ENCODE data around the gene CRCP. TPM values are rescaled to one million over a fixed set of nuclear protein-coding genes. Genes with fewer than 3 reads are reported as not detected.

CRCP gene
- total and polyA plus RNA-seq, 2 of the 13 experiments (the other 11 are each of a cell fraction or from before 2014, with no cell fraction given), result 22.7 to 31.0 TPM

DNA sequence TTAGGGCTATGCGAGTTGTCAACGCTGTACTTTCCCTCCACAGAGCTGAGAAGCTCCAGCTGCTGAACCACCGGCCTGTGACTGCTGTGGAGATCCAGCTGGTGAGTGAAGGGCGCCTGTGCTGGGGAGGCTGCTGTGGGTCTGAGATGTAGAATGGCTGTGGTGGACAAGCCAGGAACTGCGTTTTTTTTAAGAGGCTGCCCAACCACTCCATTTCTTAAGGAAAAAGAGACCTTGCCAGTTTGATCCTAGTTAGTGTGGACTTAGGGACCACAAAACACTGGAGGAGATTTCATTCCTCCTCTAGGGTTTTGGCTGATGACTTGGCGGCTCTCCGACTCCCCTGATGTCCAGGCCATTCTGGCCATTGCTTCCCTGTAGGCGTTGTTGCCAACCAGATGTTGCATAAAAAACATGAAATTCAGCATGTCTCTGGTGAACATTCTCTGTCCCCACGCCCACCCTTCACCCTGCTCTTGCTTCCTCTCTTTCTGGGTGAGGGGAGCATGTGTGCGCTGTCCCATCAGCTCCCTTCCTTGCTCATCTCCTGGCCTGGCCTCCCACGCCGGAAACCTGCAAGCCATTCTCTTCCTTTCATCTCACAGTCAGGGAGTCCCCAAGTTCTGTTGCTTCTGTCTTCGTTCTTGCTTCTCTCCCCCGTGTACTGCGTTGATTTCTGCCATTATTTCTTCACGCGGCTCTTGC, 30.9 kb downstream of the CRCP start (continued):
- TF ChIP-seq SNRNP70 (IDR thresholded peaks at IDR 0.05; ENCODE audit: low read depth, low read length), result no peak

DNA sequence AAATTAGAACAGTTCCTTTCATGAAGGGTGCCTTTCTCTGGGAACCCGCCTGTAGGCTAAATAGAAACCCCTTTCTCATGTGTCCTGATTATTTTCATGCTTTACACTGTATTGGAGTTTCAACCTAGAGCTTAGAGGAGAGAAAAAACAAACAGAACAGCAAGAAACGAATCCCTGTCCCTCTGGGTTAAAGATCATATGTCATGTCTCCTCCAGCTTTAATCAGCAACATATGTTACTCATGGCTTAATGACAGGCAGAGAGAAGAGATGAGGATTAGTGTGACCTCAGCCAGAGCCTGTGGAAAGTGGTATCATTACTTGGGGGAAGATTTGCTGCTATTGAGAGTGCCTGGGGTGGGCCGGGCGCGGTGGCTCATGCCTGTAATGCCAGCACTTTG, 32.1 kb downstream of the CRCP start:
- Histone ChIP-seq H3K36me3 (replicated peaks in 1 of 2; ENCODE audit: control insufficient read depth in 1 of 2, insufficient read depth in 2 of 2, low read length in 2 of 2) (peaks cover 9 to 39% of the 10 kb centered on the region in 2 experiments), H3K4me3 (replicated peaks in 1 of 3; ENCODE audit: insufficient read depth in 1 of 3, low read depth in 2 of 3, low read length in 3 of 3) (no peak overlapping the region), H3K79me2 (ENCODE audit: insufficient read depth, low read length) (peaks cover 14% of the 10 kb centered on the region), H3K9me3 (ENCODE audit: low read length) (no peaks in the 10 kb centered on the region), H2AFZ (ENCODE audit: low read length) (no peak overlapping the region), H3K4me2 (ENCODE audit: low read depth, low read length) (no peak overlapping the region), H4K20me1 (ENCODE audit: insufficient read depth, low read length) (no peaks in the 10 kb centered on the region), H3K27ac (ENCODE audit: extremely low read length, insufficient read depth, low read length) (peak overlapping the region; percentile 23), H3K4me1 (ENCODE audit: insufficient read depth, low read length) (peaks cover 98% of the 10 kb centered on the region), H3K27me3 (ENCODE audit: control insufficient read depth in 1 of 2, insufficient read depth in 2 of 2, low read length in 2 of 2) (no peaks in the 10 kb centered on the region), H3K9ac (ENCODE audit: insufficient read depth, low read depth, low read length) (no peak overlapping the region)
- ATAC-seq (no peak), DNase-seq (ENCODE audit: low spot score) (no peak), FAIRE-seq (no peak)
- BruUV-seq (replicated peaks), result TSS peak; percentile 37
- WGBS (ENCODE audit: low lambda C conversion rate), result 81% methylated on average over 5 of the region's 5 CpGs
- intact Hi-C loops (cut with micrococcal nuclease; ENCODE audit: unreplicated experiment), result loop anchor here (10.0 kb wide), 1 partner anchor 112 kb away; no protein-coding TSS in a partner anchor
- ChIA-PET POLR2A (interaction anchor here (0.6 to 1.1 kb wide), 2 partner anchors 29 to 32 kb away, joined by 3 read pairs; partner anchors contain the start of gene CRCP), CTCF (ENCODE audit: low intra/inter-chr PET ratio, low total read pairs) (no interaction called here)
- in situ Hi-C loops (cut with HindIII; ENCODE audit: extremely low pct_ligation_motif_present, low pct_unique_long_range_greater_than_20kb), result no loop called here
- TF ChIP-seq, protein P1, sequence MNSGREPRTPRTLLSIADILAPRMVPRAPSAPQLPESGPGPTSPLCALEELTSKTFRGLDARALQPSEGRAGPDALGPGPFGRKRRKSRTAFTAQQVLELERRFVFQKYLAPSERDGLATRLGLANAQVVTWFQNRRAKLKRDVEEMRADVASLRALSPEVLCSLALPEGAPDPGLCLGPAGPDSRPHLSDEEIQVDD (CRISPR knock-in tag; IDR thresholded peaks at IDR 0.05; ENCODE audit: borderline replicate concordance), result no peak
- TF ChIP-seq SAP130 (CRISPR knock-in tag; IDR thresholded peaks at IDR 0.05; ENCODE audit: low read depth) (peak; percentile 26; the same call in 1 of the 2 replicates), RAD51 (IDR thresholded peaks at IDR 0.05; ENCODE audit: borderline replicate concordance) (no peak), ZNF317 (CRISPR knock-in tag; IDR thresholded peaks at IDR 0.05) (no peak), EHMT2 (IDR thresholded peaks at IDR 0.05; ENCODE audit: borderline replicate concordance, low read depth, low read length) (no peak), GATAD1 (CRISPR knock-in tag; IDR thresholded peaks at IDR 0.05) (no peak), PPARG (CRISPR knock-in tag; conservative IDR thresholded peaks at IDR 0.05) (peak; percentile 53; the same call in 1 of the 2 replicates), JUN (CRISPR knock-in tag; IDR thresholded peaks at IDR 0.05) (no peak), SATB2 (CRISPR knock-in tag; IDR thresholded peaks at IDR 0.05) (no peak), MZF1 (CRISPR knock-in tag; IDR thresholded peaks at IDR 0.05; ENCODE audit: borderline replicate concordance) (no peak), ZNF629 (CRISPR knock-in tag; conservative IDR thresholded peaks at IDR 0.05) (no peak), GTF3A (CRISPR knock-in tag; conservative IDR thresholded peaks at IDR 0.05) (no peak), MEIS2 (CRISPR knock-in tag; IDR thresholded peaks at IDR 0.05) (no peak), HOXA7 (CRISPR knock-in tag; IDR thresholded peaks at IDR 0.05) (no peak)
- TF ChIP-seq, protein P2, sequence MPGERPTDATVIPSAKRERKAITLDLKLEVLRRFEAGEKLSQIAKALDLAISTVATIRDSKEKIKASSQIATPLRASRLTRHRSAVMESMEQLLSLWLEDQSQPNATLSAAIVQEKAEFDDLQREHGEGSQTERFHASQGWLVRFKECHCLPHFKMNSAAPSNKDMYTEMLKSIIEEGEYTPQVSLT (CRISPR knock-in tag; IDR thresholded peaks at IDR 0.05; ENCODE audit: borderline replicate concordance, low read depth), result no peak
- TF ChIP-seq, protein P3, sequence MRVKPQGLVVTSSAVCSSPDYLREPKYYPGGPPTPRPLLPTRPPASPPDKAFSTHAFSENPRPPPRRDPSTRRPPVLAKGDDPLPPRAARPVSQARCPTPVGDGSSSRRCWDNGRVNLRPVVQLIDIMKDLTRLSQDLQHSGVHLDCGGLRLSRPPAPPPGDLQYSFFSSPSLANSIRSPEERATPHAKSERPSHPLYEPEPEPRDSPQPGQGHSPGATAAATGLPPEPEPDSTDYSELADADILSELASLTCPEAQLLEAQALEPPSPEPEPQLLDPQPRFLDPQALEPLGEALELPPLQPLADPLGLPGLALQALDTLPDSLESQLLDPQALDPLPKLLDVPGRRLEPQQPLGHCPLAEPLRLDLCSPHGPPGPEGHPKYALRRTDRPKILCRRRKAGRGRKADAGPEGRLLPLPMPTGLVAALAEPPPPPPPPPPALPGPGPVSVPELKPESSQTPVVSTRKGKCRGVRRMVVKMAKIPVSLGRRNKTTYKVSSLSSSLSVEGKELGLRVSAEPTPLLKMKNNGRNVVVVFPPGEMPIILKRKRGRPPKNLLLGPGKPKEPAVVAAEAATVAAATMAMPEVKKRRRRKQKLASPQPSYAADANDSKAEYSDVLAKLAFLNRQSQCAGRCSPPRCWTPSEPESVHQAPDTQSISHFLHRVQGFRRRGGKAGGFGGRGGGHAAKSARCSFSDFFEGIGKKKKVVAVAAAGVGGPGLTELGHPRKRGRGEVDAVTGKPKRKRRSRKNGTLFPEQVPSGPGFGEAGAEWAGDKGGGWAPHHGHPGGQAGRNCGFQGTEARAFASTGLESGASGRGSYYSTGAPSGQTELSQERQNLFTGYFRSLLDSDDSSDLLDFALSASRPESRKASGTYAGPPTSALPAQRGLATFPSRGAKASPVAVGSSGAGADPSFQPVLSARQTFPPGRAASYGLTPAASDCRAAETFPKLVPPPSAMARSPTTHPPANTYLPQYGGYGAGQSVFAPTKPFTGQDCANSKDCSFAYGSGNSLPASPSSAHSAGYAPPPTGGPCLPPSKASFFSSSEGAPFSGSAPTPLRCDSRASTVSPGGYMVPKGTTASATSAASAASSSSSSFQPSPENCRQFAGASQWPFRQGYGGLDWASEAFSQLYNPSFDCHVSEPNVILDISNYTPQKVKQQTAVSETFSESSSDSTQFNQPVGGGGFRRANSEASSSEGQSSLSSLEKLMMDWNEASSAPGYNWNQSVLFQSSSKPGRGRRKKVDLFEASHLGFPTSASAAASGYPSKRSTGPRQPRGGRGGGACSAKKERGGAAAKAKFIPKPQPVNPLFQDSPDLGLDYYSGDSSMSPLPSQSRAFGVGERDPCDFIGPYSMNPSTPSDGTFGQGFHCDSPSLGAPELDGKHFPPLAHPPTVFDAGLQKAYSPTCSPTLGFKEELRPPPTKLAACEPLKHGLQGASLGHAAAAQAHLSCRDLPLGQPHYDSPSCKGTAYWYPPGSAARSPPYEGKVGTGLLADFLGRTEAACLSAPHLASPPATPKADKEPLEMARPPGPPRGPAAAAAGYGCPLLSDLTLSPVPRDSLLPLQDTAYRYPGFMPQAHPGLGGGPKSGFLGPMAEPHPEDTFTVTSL (CRISPR knock-in tag; IDR thresholded peaks at IDR 0.05; ENCODE audit: borderline replicate concordance), result no peak

All from HepG2 (cell line).